ENCODE measurements around the gene CLCN7. TPM values are rescaled to one million over a fixed set of nuclear protein-coding genes. Genes with fewer than 3 reads are reported as not detected.

The CLCN7 gene
- total and polyA plus RNA-seq, 8 donors = 8.7 to 489 (median 55.1) TPM

DNA sequence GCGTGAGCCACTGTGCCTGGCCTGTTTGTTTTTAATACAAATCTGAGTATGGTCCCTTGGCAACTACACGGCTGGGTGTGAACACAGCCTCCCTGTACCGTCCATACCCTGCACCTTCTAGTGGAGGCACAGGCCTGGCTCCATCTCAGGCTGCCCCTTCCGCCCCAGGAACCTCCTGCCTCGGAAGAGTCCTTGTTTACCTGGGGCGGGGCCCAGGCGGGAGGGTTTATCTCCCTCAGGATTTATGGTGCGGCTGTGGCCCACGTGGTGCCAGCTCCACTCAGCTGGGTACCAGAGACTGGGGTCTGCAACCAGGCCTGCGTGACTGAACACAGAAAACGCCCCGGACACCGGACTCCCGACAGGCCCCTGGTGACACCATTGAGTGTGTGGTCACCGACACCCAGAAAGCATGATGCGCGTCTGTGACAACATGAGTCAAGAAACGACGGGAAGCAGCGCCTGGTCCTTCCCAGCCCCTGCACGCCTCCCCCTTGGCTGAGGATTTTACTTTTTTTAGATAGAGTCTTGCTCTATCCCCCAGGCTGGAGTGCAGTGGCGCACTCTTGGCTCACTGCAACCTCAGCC lies 79.3 kb downstream of the CLCN7 start:
- H3K4me3 ChIP-seq = no peak overlapping the region
- no peaks in the 10 kb centered on the region for H3K4me1 ChIP-seq
- no peaks in the 10 kb centered on the region for H3K27me3 ChIP-seq
- H3K9me3 ChIP-seq = no peaks in the 10 kb centered on the region
- H3K36me3 ChIP-seq = peaks cover 66 to 93% (median 93%) of the 10 kb centered on the region in 4 donors
- TF ChIP-seq POLR2A (IDR thresholded peaks at IDR 0.05) = no peak
- no peak for TF ChIP-seq POLR2AphosphoS5 (IDR thresholded peaks at IDR 0.05)
- no peak for TF ChIP-seq CTCF (IDR thresholded peaks at IDR 0.05)
- TF ChIP-seq EP300 (IDR thresholded peaks at IDR 0.05) = no peak
- intact Hi-C loops (cut with DNase I; ENCODE audit: low total_unique reads) = no loop called here
- DNase-seq = no peak
- no peak overlapping the region for H3K27ac ChIP-seq
- 74 to 85% (median 79%) methylated on average over 14 to 22 of the region's 22 CpGs for WGBS, 5 donors

Other genes with a start within 250 kb of the CLCN7 start
- gene TPSG1, start 249.8 kb downstream of the CLCN7 start, total RNA-seq = 10 to 100 TPM in 1 of 5 donors, not detected in 4; 22.9 TPM
- gene TPSG1, start 249.8 kb downstream of the CLCN7 start, polyA plus RNA-seq = 1 to 10 TPM in 1 of 3 donors, under 1 TPM in 1, not detected in 1; 0.10 to 1.2 TPM
- gene TPSB2, start 244.8 kb downstream of the CLCN7 start, total RNA-seq = 100 to 1,000 TPM in 2 of 5 donors, 10 to 100 TPM in 1, 1 to 10 TPM in 1, not detected in 1; 1.8 to 158 (median 70.5) TPM
- 100 to 1,000 TPM in 1 of 3 donors, 10 to 100 TPM in 2; 19.0 to 164 (median 47.9) TPM for gene TPSB2, start 244.8 kb downstream of the CLCN7 start, polyA plus RNA-seq
- 100 to 1,000 TPM in 3 of 5 donors, 10 to 100 TPM in 2; 15.4 to 202 (median 110) TPM for gene TPSAB1, start 234.3 kb downstream of the CLCN7 start, total RNA-seq
- gene TPSAB1, start 234.3 kb downstream of the CLCN7 start, polyA plus RNA-seq = 100 to 1,000 TPM in 1 of 3 donors, 10 to 100 TPM in 2; 16.9 to 115 (median 32.1) TPM
- gene TPSD1, start 219.0 kb downstream of the CLCN7 start, total RNA-seq = 1 to 10 TPM in 1 of 5 donors, not detected in 4; 7.6 TPM
- 1 to 10 TPM in 2 of 3 donors, under 1 TPM in 1; 0.70 to 6.4 (median 2.6) TPM for gene TPSD1, start 219.0 kb downstream of the CLCN7 start, polyA plus RNA-seq
- gene UBE2I, start 165.4 kb downstream of the CLCN7 start, total RNA-seq = 10 to 100 TPM; 42.0 to 71.0 (median 48.0) TPM
- gene UBE2I, start 165.4 kb downstream of the CLCN7 start, polyA plus RNA-seq = 10 to 100 TPM; 42.2 to 48.2 (median 42.6) TPM
- 10 to 100 TPM in 1 of 5 donors, 1 to 10 TPM in 4; 3.7 to 94.7 (median 6.7) TPM for gene BAIAP3, start 141.4 kb downstream of the CLCN7 start, total RNA-seq
- gene BAIAP3, start 141.4 kb downstream of the CLCN7 start, polyA plus RNA-seq = 1 to 10 TPM; 1.5 to 3.6 (median 2.5) TPM
- 100 to 1,000 TPM in 1 of 5 donors, 10 to 100 TPM in 3, 1 to 10 TPM in 1; 9.3 to 441 (median 41.1) TPM for gene TSR3, start 123.2 kb downstream of the CLCN7 start, total RNA-seq
- gene TSR3, start 123.2 kb downstream of the CLCN7 start, polyA plus RNA-seq = 10 to 100 TPM; 65.6 to 74.5 (median 71.9) TPM
- 10 to 100 TPM; 32.5 to 87.9 (median 42.0) TPM for gene GNPTG, start 123.1 kb downstream of the CLCN7 start, total RNA-seq
- gene GNPTG, start 123.1 kb downstream of the CLCN7 start, polyA plus RNA-seq = 10 to 100 TPM; 30.0 to 56.1 (median 30.4) TPM
- 10 to 100 TPM; 13.6 to 75.0 (median 50.2) TPM for gene UNKL, start 60.3 kb downstream of the CLCN7 start, total RNA-seq
- gene UNKL, start 60.3 kb downstream of the CLCN7 start, polyA plus RNA-seq = 1 to 10 TPM; 4.8 to 5.5 (median 5.0) TPM
- gene UQCC4, start 54.3 kb downstream of the CLCN7 start, total RNA-seq = 10 to 100 TPM in 2 of 5 donors, 1 to 10 TPM in 1, not detected in 2; 3.3 to 21.1 (median 16.3) TPM
- gene UQCC4, start 54.3 kb downstream of the CLCN7 start, polyA plus RNA-seq = 10 to 100 TPM; 21.0 to 22.8 (median 21.2) TPM
- 10 to 100 TPM in 1 of 5 donors, 1 to 10 TPM in 1, not detected in 3; 2.0 to 21.4 TPM for gene PERCC1, start 44.0 kb downstream of the CLCN7 start, total RNA-seq
- gene PERCC1, start 44.0 kb downstream of the CLCN7 start, polyA plus RNA-seq = 1 to 10 TPM in 1 of 3 donors, not detected in 2; 3.3 TPM
- not detected for gene CCDC154, start 30.5 kb downstream of the CLCN7 start, total RNA-seq
- 1 to 10 TPM in 2 of 3 donors, under 1 TPM in 1; 0.31 to 4.5 (median 3.1) TPM for gene CCDC154, start 30.5 kb downstream of the CLCN7 start, polyA plus RNA-seq
- gene PTX4, start 13.9 kb upstream of the CLCN7 start, total RNA-seq = not detected
- gene PTX4, start 13.9 kb upstream of the CLCN7 start, polyA plus RNA-seq = not detected
- 100 to 1,000 TPM in 2 of 5 donors, 10 to 100 TPM in 3; 23.5 to 107 (median 29.8) TPM for gene TELO2, start 18.3 kb upstream of the CLCN7 start, total RNA-seq
- 10 to 100 TPM; 12.4 to 53.6 (median 34.4) TPM for gene TELO2, start 18.3 kb upstream of the CLCN7 start, polyA plus RNA-seq
- 10 to 100 TPM in 3 of 5 donors, 1 to 10 TPM in 2; 2.7 to 45.8 (median 15.2) TPM for gene TMEM204, start 58.6 kb upstream of the CLCN7 start, total RNA-seq
- 10 to 100 TPM; 10.2 to 20.5 (median 19.9) TPM for gene TMEM204, start 58.6 kb upstream of the CLCN7 start, polyA plus RNA-seq
- 10 to 100 TPM in 3 of 5 donors, 1 to 10 TPM in 2; 4.7 to 19.7 (median 17.4) TPM for gene IFT140, start 137.0 kb upstream of the CLCN7 start, total RNA-seq
- 1 to 10 TPM; 5.8 to 8.5 (median 8.0) TPM for gene IFT140, start 137.0 kb upstream of the CLCN7 start, polyA plus RNA-seq
- 10 to 100 TPM in 4 of 5 donors, 1 to 10 TPM in 1; 9.9 to 28.1 (median 14.6) TPM for gene CRAMP1, start 137.3 kb upstream of the CLCN7 start, total RNA-seq
- 1 to 10 TPM; 3.4 to 4.6 (median 4.6) TPM for gene CRAMP1, start 137.3 kb upstream of the CLCN7 start, polyA plus RNA-seq
- 100 to 1,000 TPM in 1 of 5 donors, 10 to 100 TPM in 4; 13.4 to 118 (median 49.3) TPM for gene JPT2, start 203.3 kb upstream of the CLCN7 start, total RNA-seq
- 10 to 100 TPM; 24.3 to 34.4 (median 24.4) TPM for gene JPT2, start 203.3 kb upstream of the CLCN7 start, polyA plus RNA-seq
- gene MAPK8IP3, start 231.2 kb upstream of the CLCN7 start, total RNA-seq = 100 to 1,000 TPM in 3 of 5 donors, 10 to 100 TPM in 2; 42.6 to 320 (median 133) TPM
- 10 to 100 TPM; 10.1 to 38.9 (median 29.9) TPM for gene MAPK8IP3, start 231.2 kb upstream of the CLCN7 start, polyA plus RNA-seq

Measured in stomach (tissue), 9 donors.